Loucy (cell line): Measurements from ENCODE around the gene PBX4.

Source experiments
- H2AFZ ChIP-seq: fragments of 200-600 bp; sonication (generic); 2 replicates; pipeline ENCODE4 v1.6.0; 2016; ENCODE audit warnings: antibody characterized with exemption, mild to moderate bottlenecking, low read length, moderate library complexity
- H3F3A ChIP-seq: fragments of 200-600 bp; 2 replicates; pipeline ENCODE4 v1.6.0; 2016; ENCODE audit warnings: antibody characterized with exemption, low read depth, mild to moderate bottlenecking
- H3K27me3 ChIP-seq: fragments of 200-600 bp; sonication (generic); 2 replicates; pipeline ENCODE4 v1.6.1; 2014; ENCODE audit warnings: low read length, mild to moderate bottlenecking; ENCODE audit not compliant: insufficient read depth, poor library complexity, severe bottlenecking
- H3K36me3 ChIP-seq: fragments of 200-600 bp; sonication (generic); 2 replicates; pipeline ENCODE4 v1.6.1; 2016; ENCODE audit warnings: low read length; ENCODE audit not compliant: insufficient read depth
- H3K4me1 ChIP-seq: fragments of 200-600 bp; sonication (generic); 2 replicates; pipeline ENCODE4 v1.5.1; 2014; ENCODE audit warnings: low read length, mild to moderate bottlenecking; ENCODE audit not compliant: insufficient read depth, poor library complexity, severe bottlenecking
- H3K4me2 ChIP-seq: fragments of 200-600 bp; sonication (generic); 2 replicates; pipeline ENCODE4 v1.6.0; 2014; ENCODE audit warnings: antibody characterized with exemption, low read length, low read depth, mild to moderate bottlenecking; ENCODE audit not compliant: poor library complexity, severe bottlenecking
- H3K4me3 ChIP-seq: fragments of 200-600 bp; sonication (generic); 2 replicates; pipeline ENCODE4 v1.5.1; 2014; ENCODE audit warnings: low read length, mild to moderate bottlenecking, mixed read lengths; ENCODE audit not compliant: poor library complexity, severe bottlenecking
- H3K79me2 ChIP-seq: fragments of 200-600 bp; sonication (generic); 2 replicates; pipeline ENCODE4 v1.6.1; 2014; ENCODE audit warnings: low read length; ENCODE audit not compliant: insufficient read depth
- H3K9ac ChIP-seq: fragments of 200-600 bp; sonication (generic); 2 replicates; pipeline ENCODE4 v1.6.0; 2014; ENCODE audit warnings: mild to moderate bottlenecking, low read depth, low read length, moderate library complexity; ENCODE audit not compliant: poor library complexity, severe bottlenecking
- H3K9me2 ChIP-seq: fragments of 200-600 bp; sonication (generic); replicated peaks from 2 replicates; pipeline ENCODE4 v1.6.1; 2016; ENCODE audit warnings: low read depth, low read length, mixed read lengths
- H3K9me3 ChIP-seq: fragments of 200-600 bp; sonication (generic); 2 replicates; pipeline ENCODE4 v1.6.1; 2014; ENCODE audit warnings: mild to moderate bottlenecking, antibody characterized with exemption, low read length, low read depth; ENCODE audit not compliant: insufficient read depth
- H4K20me1 ChIP-seq: fragments of 200-600 bp; sonication (generic); 2 replicates; pipeline ENCODE4 v1.6.0; 2014; ENCODE audit warnings: antibody characterized with exemption, low read length, mild to moderate bottlenecking; ENCODE audit not compliant: insufficient read depth, poor library complexity, severe bottlenecking
- EZH2phosphoT487 ChIP-seq: fragments of 200-600 bp; IDR thresholded peaks from 2 replicates; pipeline ENCODE4 v1.6.1; 2018; ENCODE audit warnings: antibody characterized with exemption, mild to moderate bottlenecking, moderate library complexity, borderline replicate concordance
- TF ChIP-seq, protein P1 (sequence below): fragments of 200-600 bp; sonication (generic); conservative IDR thresholded peaks from 2 replicates; pipeline ENCODE4 v1.5.1; 2014; ENCODE audit warnings: mild to moderate bottlenecking, antibody characterized with exemption, low read length

The PBX4 gene

GRCh38 chr19:19597809-19598306, 20.6 kb downstream of the PBX4 start:
- Histone ChIP-seq H3K27me3 (no peaks in the 10 kb centered on the region), H3K4me3 (no peak overlapping the region), H3K36me3 (no peaks in the 10 kb centered on the region), H3K9ac (no peak overlapping the region), H3K79me2 (no peaks in the 10 kb centered on the region), H3K4me2 (no peak overlapping the region), H3K9me3 (no peaks in the 10 kb centered on the region), H3K4me1 (no peaks in the 10 kb centered on the region), H3K9me2 (no peaks in the 10 kb centered on the region), H3F3A (no peaks in the 10 kb centered on the region), H2AFZ (no peak overlapping the region), H4K20me1 (no peaks in the 10 kb centered on the region)
- TF ChIP-seq, protein P1, sequence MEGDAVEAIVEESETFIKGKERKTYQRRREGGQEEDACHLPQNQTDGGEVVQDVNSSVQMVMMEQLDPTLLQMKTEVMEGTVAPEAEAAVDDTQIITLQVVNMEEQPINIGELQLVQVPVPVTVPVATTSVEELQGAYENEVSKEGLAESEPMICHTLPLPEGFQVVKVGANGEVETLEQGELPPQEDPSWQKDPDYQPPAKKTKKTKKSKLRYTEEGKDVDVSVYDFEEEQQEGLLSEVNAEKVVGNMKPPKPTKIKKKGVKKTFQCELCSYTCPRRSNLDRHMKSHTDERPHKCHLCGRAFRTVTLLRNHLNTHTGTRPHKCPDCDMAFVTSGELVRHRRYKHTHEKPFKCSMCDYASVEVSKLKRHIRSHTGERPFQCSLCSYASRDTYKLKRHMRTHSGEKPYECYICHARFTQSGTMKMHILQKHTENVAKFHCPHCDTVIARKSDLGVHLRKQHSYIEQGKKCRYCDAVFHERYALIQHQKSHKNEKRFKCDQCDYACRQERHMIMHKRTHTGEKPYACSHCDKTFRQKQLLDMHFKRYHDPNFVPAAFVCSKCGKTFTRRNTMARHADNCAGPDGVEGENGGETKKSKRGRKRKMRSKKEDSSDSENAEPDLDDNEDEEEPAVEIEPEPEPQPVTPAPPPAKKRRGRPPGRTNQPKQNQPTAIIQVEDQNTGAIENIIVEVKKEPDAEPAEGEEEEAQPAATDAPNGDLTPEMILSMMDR = no peak
- no peak for TF ChIP-seq EZH2phosphoT487

GRCh38 chr19:19595171-19595701, 23.3 kb downstream of the PBX4 start:
- Histone ChIP-seq H3K79me2 (no peaks in the 10 kb centered on the region), H3F3A (no peaks in the 10 kb centered on the region), H4K20me1 (no peaks in the 10 kb centered on the region), H3K4me2 (no peak overlapping the region), H3K4me3 (no peak overlapping the region), H3K9me2 (no peaks in the 10 kb centered on the region), H3K9me3 (no peaks in the 10 kb centered on the region), H3K4me1 (no peaks in the 10 kb centered on the region), H3K9ac (no peak overlapping the region), H2AFZ (no peak overlapping the region), H3K36me3 (no peaks in the 10 kb centered on the region), H3K27me3 (no peaks in the 10 kb centered on the region)
- TF ChIP-seq, protein P1 = no peak
- TF ChIP-seq EZH2phosphoT487 = no peak

GRCh38 chr19:19594381-19594780, 24.1 kb downstream of the PBX4 start:
- H3K9ac ChIP-seq = no peak overlapping the region
- TF ChIP-seq, protein P1 = no peak
- no peak for TF ChIP-seq EZH2phosphoT487
- H4K20me1 ChIP-seq = no peaks in the 10 kb centered on the region
- no peaks in the 10 kb centered on the region for H3K36me3 ChIP-seq
- no peak overlapping the region for H3K4me3 ChIP-seq
- H3K79me2 ChIP-seq = no peaks in the 10 kb centered on the region
- H3K9me3 ChIP-seq = no peaks in the 10 kb centered on the region
- H3K4me2 ChIP-seq = no peak overlapping the region
- H2AFZ ChIP-seq = no peak overlapping the region
- no peaks in the 10 kb centered on the region for H3F3A ChIP-seq
- H3K27me3 ChIP-seq = no peaks in the 10 kb centered on the region
- H3K4me1 ChIP-seq = no peaks in the 10 kb centered on the region
- H3K9me2 ChIP-seq = no peaks in the 10 kb centered on the region
